ENCODE measurements around the gene CYP46A1.
"Not testable (repeated sequence)": the region's sequence is repeated elsewhere in the genome, so short reads cannot be mapped to it uniquely, and the experiment has no call there.

CYP46A1 gene

GRCh38 chr14:99760817-99761216, 76.7 kb downstream of the CYP46A1 start:
- no peak for DNase-seq

GRCh38 chr14:99762911-99763310, 78.8 kb downstream of the CYP46A1 start:
- not testable (repeated sequence) for DNase-seq

GRCh38 chr14:99763527-99764221, 79.6 kb downstream of the CYP46A1 start:
- no peak for DNase-seq

- DNase-seq = no peak
Measured at GRCh38 chr14:99764222-99764706, 80.2 kb downstream of the CYP46A1 start.

- no peak for DNase-seq
Measured at GRCh38 chr14:99768381-99768780, 84.3 kb downstream of the CYP46A1 start.

- DNase-seq = no peak
Measured at GRCh38 chr14:99769123-99769522, 85.0 kb downstream of the CYP46A1 start.

GRCh38 chr14:99769799-99770198, 85.7 kb downstream of the CYP46A1 start:
- DNase-seq = no peak

GRCh38 chr14:99772371-99773283, 88.5 kb downstream of the CYP46A1 start:
- no peak for DNase-seq

GRCh38 chr14:99773521-99774497, 89.7 kb downstream of the CYP46A1 start:
- DNase-seq = no peak

GRCh38 chr14:99774556-99775307, 90.6 kb downstream of the CYP46A1 start:
- DNase-seq = no peak

GRCh38 chr14:99775351-99775750, 91.3 kb downstream of the CYP46A1 start:
- no peak for DNase-seq
